Measurements from ENCODE around the gene SLC44A3.

Gene SLC44A3

DNA sequence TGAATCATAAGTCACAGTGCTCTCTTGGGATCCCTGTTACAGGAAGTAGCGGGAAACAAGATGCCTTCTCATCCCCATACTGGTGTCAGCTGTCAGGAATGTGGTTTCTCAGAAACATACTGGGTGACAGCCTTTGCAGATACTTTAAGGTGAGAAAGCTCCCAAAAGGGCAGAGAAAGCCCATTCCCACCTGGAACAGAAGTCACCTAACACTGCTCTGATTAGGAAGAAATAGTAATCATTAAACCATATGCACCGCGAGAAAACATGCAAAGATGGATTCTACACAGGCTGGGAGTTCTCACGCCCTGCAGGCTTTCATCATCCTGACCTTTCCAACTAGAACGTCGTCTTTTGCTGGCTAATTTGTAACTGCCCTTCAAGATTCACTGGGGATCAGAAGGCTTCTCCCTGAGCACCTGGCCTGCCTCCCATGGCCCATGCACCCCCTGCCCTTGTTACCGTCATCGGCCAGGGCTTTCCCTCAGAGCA is 46.2 kb upstream of the SLC44A3 start:
- ChIA-PET POLR2A (no interaction called here), CTCF (no interaction called here)
- TF ChIP-seq ZNF335 (tag by site-specific recombination; conservative IDR thresholded peaks at IDR 0.05): no peak
- TF ChIP-seq, protein P1, sequence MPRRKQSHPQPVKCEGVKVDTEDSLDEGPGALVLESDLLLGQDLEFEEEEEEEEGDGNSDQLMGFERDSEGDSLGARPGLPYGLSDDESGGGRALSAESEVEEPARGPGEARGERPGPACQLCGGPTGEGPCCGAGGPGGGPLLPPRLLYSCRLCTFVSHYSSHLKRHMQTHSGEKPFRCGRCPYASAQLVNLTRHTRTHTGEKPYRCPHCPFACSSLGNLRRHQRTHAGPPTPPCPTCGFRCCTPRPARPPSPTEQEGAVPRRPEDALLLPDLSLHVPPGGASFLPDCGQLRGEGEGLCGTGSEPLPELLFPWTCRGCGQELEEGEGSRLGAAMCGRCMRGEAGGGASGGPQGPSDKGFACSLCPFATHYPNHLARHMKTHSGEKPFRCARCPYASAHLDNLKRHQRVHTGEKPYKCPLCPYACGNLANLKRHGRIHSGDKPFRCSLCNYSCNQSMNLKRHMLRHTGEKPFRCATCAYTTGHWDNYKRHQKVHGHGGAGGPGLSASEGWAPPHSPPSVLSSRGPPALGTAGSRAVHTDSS (tag by site-specific recombination; IDR thresholded peaks at IDR 0.05): no peak
- TF ChIP-seq, protein P2, sequence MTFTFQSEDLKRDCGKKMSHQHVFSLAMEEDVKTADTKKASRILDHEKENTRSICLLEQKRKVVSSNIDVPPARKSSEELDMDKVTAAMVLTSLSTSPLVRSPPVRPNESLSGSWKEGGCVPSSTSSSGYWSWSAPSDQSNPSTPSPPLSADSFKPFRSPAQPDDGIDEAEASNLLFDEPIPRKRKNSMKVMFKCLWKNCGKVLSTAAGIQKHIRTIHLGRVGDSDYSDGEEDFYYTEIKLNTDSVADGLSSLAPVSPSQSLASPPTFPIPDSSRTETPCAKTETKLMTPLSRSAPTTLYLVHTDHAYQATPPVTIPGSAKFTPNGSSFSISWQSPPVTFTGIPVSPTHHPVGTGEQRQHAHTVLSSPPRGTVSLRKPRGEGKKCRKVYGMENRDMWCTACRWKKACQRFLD (tag by site-specific recombination; IDR thresholded peaks at IDR 0.05): no peak
- no peak for TF ChIP-seq ZNF10 (tag by site-specific recombination; IDR thresholded peaks at IDR 0.05)
- TF ChIP-seq IKZF3 (tag by site-specific recombination; IDR thresholded peaks at IDR 0.05): no peak
- TF ChIP-seq, protein P3, sequence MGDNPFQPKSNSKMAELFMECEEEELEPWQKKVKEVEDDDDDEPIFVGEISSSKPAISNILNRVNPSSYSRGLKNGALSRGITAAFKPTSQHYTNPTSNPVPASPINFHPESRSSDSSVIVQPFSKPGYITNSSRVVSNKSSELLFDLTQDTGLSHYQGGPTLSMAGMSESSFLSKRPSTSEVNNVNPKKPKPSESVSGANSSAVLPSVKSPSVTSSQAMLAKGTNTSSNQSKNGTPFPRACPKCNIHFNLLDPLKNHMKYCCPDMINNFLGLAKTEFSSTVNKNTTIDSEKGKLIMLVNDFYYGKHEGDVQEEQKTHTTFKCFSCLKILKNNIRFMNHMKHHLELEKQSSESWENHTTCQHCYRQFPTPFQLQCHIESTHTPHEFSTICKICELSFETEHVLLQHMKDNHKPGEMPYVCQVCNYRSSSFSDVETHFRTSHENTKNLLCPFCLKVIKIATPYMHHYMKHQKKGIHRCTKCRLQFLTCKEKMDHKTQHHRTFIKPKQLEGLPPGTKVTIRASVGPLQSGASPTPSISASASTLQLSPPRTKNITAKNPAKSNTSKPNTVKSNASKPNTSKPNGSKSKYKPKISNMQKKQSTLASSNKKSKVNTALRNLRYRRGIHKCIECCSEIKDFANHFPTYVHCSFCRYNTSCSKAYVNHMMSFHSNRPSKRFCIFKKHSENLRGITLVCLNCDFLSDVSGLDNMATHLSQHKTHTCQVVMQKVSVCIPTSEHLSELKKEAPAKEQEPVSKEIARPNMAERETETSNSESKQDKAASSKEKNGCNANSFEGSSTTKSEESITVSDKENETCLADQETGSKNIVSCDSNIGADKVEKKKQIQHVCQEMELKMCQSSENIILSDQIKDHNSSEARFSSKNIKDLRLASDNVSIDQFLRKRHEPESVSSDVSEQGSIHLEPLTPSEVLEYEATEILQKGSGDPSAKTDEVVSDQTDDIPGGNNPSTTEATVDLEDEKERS (tag by site-specific recombination; IDR thresholded peaks at IDR 0.05): no peak
- no peak for TF ChIP-seq ZNF404 (tag by site-specific recombination; IDR thresholded peaks at IDR 0.05)
- TF ChIP-seq KLF10 (tag by site-specific recombination; IDR thresholded peaks at IDR 0.05): no peak
- Histone ChIP-seq H3K4me3 (ENCODE audit: low read depth, low read length) (no peak overlapping the region), H3K36me3 (ENCODE audit: control insufficient read depth in 2 of 2, insufficient read depth in 1 of 2, low read length in 2 of 2) (no peaks in the 10 kb centered on the region), H3K4me1 (ENCODE audit: control insufficient read depth, insufficient read depth, low read length) (peaks cover 4% of the 10 kb centered on the region; the same call in 1 of the 2 replicates), H3K27ac (ENCODE audit: extremely low read depth, low read depth, low read length) (no peak overlapping the region), H3K9me3 (ENCODE audit: control insufficient read depth, insufficient read depth, low read depth, low read length) (no peaks in the 10 kb centered on the region)

DNA sequence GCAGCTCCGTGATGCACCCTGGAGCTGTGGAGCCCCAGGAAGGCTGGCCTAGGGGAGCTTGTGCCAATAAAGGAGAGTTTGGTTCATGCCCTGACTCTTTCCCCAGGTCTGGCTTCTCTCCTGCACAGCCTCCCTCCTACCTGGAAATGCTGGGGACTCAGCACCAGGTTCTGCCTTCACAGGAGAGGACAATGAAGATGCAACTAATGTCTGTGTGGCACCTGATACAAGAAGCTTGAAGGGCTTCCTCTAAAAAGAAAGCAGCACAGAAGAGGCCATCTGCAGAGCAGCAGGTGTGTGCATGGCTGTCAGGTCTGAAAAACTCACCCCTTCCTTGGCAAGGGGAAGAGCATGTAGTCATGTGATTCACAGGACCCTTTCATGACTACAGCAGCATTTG is 43.7 kb upstream of the SLC44A3 start:
- TF ChIP-seq ZNF133 (tag by site-specific recombination; IDR thresholded peaks at IDR 0.05) (peak; percentile 91), ZNF701 (tag by site-specific recombination; IDR thresholded peaks at IDR 0.05) (no peak)
- TF ChIP-seq, protein P4, sequence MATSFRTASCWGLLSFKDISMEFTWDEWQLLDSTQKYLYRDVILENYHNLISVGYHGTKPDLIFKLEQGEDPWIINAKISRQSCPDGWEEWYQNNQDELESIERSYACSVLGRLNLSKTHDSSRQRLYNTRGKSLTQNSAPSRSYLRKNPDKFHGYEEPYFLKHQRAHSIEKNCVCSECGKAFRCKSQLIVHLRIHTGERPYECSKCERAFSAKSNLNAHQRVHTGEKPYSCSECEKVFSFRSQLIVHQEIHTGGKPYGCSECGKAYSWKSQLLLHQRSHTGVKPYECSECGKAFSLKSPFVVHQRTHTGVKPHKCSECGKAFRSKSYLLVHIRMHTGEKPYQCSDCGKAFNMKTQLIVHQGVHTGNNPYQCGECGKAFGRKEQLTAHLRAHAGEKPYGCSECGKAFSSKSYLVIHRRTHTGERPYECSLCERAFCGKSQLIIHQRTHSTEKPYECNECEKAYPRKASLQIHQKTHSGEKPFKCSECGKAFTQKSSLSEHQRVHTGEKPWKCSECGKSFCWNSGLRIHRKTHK (tag by site-specific recombination; IDR thresholded peaks at IDR 0.05): no peak

DNA sequence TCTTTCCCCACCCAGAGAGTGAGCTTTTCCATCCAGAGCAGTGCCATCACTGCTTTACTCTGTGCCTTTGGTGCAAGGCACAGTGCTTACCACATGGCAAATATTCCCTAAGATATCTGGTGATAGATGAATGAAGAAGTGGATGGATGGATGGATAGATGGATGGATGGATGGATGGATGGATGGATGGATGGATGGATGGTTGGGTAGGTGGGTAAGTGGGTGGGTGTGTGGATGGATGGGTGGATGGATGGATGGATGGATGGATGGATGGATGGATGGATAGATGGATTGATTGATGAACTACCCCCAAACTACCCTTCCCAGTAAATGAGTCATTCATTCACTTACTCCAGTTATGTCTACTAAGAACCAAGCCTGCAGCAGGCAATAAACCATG is 42.9 kb upstream of the SLC44A3 start:
- POLR2A ChIA-PET: no interaction called here
- H3K27ac ChIP-seq (ENCODE audit: extremely low read depth, low read depth, low read length): no peak overlapping the region
- no peak overlapping the region for H3K4me3 ChIP-seq (ENCODE audit: low read depth, low read length)
- H3K4me1 ChIP-seq (ENCODE audit: control insufficient read depth, insufficient read depth, low read length): peaks cover 5% of the 10 kb centered on the region; the same call in 1 of the 2 replicates
- TF ChIP-seq SALL2 (tag by site-specific recombination; IDR thresholded peaks at IDR 0.05; ENCODE audit: borderline replicate concordance) (no peak), ZBTB17 (tag by site-specific recombination; IDR thresholded peaks at IDR 0.05) (0 out of 2 replicates have a peak, but pooled peaks have one; percentile 44), ZNF366 (tag by site-specific recombination; conservative IDR thresholded peaks at IDR 0.05) (peak; percentile 97), ZNF514 (tag by site-specific recombination; IDR thresholded peaks at IDR 0.05) (0 out of 2 replicates have a peak, but pooled peaks have one; percentile 25)
- H3K36me3 ChIP-seq (ENCODE audit: control insufficient read depth in 2 of 2, insufficient read depth in 1 of 2, low read length in 2 of 2): no peaks in the 10 kb centered on the region
- CTCF ChIA-PET: no interaction called here
- no peaks in the 10 kb centered on the region for H3K9me3 ChIP-seq (ENCODE audit: control insufficient read depth, insufficient read depth, low read depth, low read length)

More for the DNA sequence above, 43.7 kb upstream of the SLC44A3 start:
- no peaks in the 10 kb centered on the region for H3K9me3 ChIP-seq (ENCODE audit: control insufficient read depth, insufficient read depth, low read depth, low read length)
- POLR2A ChIA-PET: no interaction called here
- no peak overlapping the region for H3K27ac ChIP-seq (ENCODE audit: extremely low read depth, low read depth, low read length)
- H3K36me3 ChIP-seq (ENCODE audit: control insufficient read depth in 2 of 2, insufficient read depth in 1 of 2, low read length in 2 of 2): no peaks in the 10 kb centered on the region
- CTCF ChIA-PET: no interaction called here
- H3K4me1 ChIP-seq (ENCODE audit: control insufficient read depth, insufficient read depth, low read length): peaks cover 5% of the 10 kb centered on the region; the same call in 1 of the 2 replicates
- no peak overlapping the region for H3K4me3 ChIP-seq (ENCODE audit: low read depth, low read length)
